Breast epithelium (tissue), 4 donors: ENCODE data around the gene RPS6KA3. TPM values are rescaled to one million over a fixed set of nuclear protein-coding genes. Genes with fewer than 3 reads are reported as not detected.
A peak's percentile ranks its signal among the peaks of the same experiment; 100 is the strongest.

Source experiments
- DNase-seq, 2 donors: peaks; one replicate each; pipeline ENCODE4 v3.0.0-alpha.2; 2019; ENCODE audit warnings: low spot score in 2 of 2
- H3K27ac ChIP-seq, 2 donors: fragments of 200-600 bp; sonication (generic) in 1 of 2; one replicate each; pipeline ENCODE4 v1.5.1; 2016 to 2019; ENCODE audit warnings: mild to moderate bottlenecking in 1 of 2
- H3K27me3 ChIP-seq, 2 donors: fragments of 200-600 bp; sonication (generic) in 1 of 2; one replicate each; pipeline versions ENCODE4 v1.5.1 to v1.6.0; 2017 to 2019; ENCODE audit warnings: control low read depth in 1 of 2, mild to moderate bottlenecking in 1 of 2
- H3K36me3 ChIP-seq: fragments of 200-600 bp; one replicate; pipeline ENCODE4 v1.5.1; 2019
- H3K4me1 ChIP-seq, 2 donors: fragments of 200-600 bp; sonication (generic); one replicate each; pipeline ENCODE4 v1.5.1; 2016 to 2019; ENCODE audit warnings: control low read depth in 1 of 2
- H3K4me3 ChIP-seq, 3 donors: fragments of 200-600 bp; sonication (generic); 1 replicate in 2 of 3; 2 replicates in 1 of 3; pipeline ENCODE4 v1.5.1; 2016 to 2019; ENCODE audit warnings: mild to moderate bottlenecking in 3 of 3, moderate library complexity in 2 of 3
- H3K9me3 ChIP-seq, 2 donors: fragments of 200-600 bp; sonication (generic) in 1 of 2; one replicate each; pipeline ENCODE4 v1.5.1; 2016 to 2019; ENCODE audit warnings: control low read depth in 1 of 2
- CTCF ChIP-seq, 3 donors: fragments of 450-650 bp; IDR thresholded peaks; one replicate each; pipeline ENCODE4 v1.5.1; 2016 to 2017; ENCODE audit warnings: antibody characterized with exemption in 3 of 3, mild to moderate bottlenecking in 3 of 3, moderate library complexity in 3 of 3
- POLR2A ChIP-seq: fragments of 450-650 bp; IDR thresholded peaks from one replicate; pipeline ENCODE4 v1.6.1; 2016; ENCODE audit warnings: antibody characterized with exemption, mild to moderate bottlenecking, moderate library complexity
- POLR2AphosphoS5 ChIP-seq, 3 donors: sonication (generic); formaldehyde crosslinking; IDR thresholded peaks; one replicate each; pipeline ENCODE4 v1.6.1; 2017; ENCODE audit warnings: antibody characterized with exemption in 3 of 3
- intact Hi-C: fragments of 100-400 bp; cut with DNase I; formaldehyde crosslinking; loops from one replicate; pipeline ENCODE4 v1.15.1; 2023; ENCODE audit warnings: low total_unique reads
- total RNA-seq, 3 donors: library from RNA; depleted of rRNA; stranded (reverse); fragments of >200 nt; gene quantifications; one replicate each; pipeline ENCODE4 v1.1.0, GENCODE V29; 2016

Gene RPS6KA3
- total RNA-seq, 3 donors from 2014 or later = 35.7 to 41.0 (median 37.0) TPM

GRCh38 chrX:20116577-20117240, 150.0 kb downstream of the RPS6KA3 start, which contains the start of gene MAP7D2:
MAP7D2 (minus strand) TSS chrX:20116907; CDS start chrX:20116879, 28 bp downstream.
- Histone ChIP-seq H3K4me1 (no peaks in the 10 kb centered on the region), H3K36me3 (no peaks in the 10 kb centered on the region), H3K4me3 (peak within 1 kb of the TSS; percentile 3 to 58 (median 34)), H3K27ac (no peak within 1 kb of the TSS), H3K9me3 (no peaks in the 10 kb centered on the region), H3K27me3 (peaks cover 3 to 31% of the 10 kb centered on the region in 2 donors)
- DNase-seq = no peak
- intact Hi-C loops = no loop called here
- TF ChIP-seq CTCF (IDR thresholded peaks at IDR 0.05) = no peak
- no peak for TF ChIP-seq POLR2A
- no peak for TF ChIP-seq POLR2AphosphoS5 (IDR thresholded peaks at IDR 0.05)

- no peak for TF ChIP-seq POLR2AphosphoS5 (IDR thresholded peaks at IDR 0.05)
- TF ChIP-seq POLR2A = no peak
- no peak for TF ChIP-seq CTCF (IDR thresholded peaks at IDR 0.05)
- Histone ChIP-seq H3K9me3 (no peaks in the 10 kb centered on the region), H3K4me1 (no peaks in the 10 kb centered on the region), H3K36me3 (no peaks in the 10 kb centered on the region), H3K27me3 (peaks cover 3 to 31% of the 10 kb centered on the region in 2 donors), H3K4me3 (peak overlapping the region in 2 of 3 donors; percentile 34 to 58), H3K27ac (no peak overlapping the region)
- DNase-seq = no peak
- intact Hi-C loops = no loop called here
Observed at GRCh38 chrX:20116087-20116576, 150.6 kb downstream of the RPS6KA3 start.

GRCh38 chrX:20112022-20112774, 154.5 kb downstream of the RPS6KA3 start:
- H3K4me3 ChIP-seq = no peak overlapping the region
- H3K27ac ChIP-seq = no peak overlapping the region
- H3K4me1 ChIP-seq = no peaks in the 10 kb centered on the region
- no peak for DNase-seq
- no peaks in the 10 kb centered on the region for H3K9me3 ChIP-seq
- intact Hi-C loops = no loop called here
- H3K27me3 ChIP-seq = peaks cover 3 to 36% of the 10 kb centered on the region in 2 donors
- TF ChIP-seq POLR2A (no peak), CTCF (IDR thresholded peaks at IDR 0.05) (no peak), POLR2AphosphoS5 (IDR thresholded peaks at IDR 0.05) (no peak)
- H3K36me3 ChIP-seq = no peaks in the 10 kb centered on the region

GRCh38 chrX:20111271-20111670, 155.4 kb downstream of the RPS6KA3 start:
- peaks cover 3 to 26% of the 10 kb centered on the region in 2 donors for H3K27me3 ChIP-seq
- DNase-seq = no peak
- TF ChIP-seq CTCF (IDR thresholded peaks at IDR 0.05) (no peak), POLR2A (no peak), POLR2AphosphoS5 (IDR thresholded peaks at IDR 0.05) (no peak)
- H3K4me3 ChIP-seq = no peak overlapping the region
- intact Hi-C loops = no loop called here
- no peak overlapping the region for H3K27ac ChIP-seq
- no peaks in the 10 kb centered on the region for H3K4me1 ChIP-seq
- no peaks in the 10 kb centered on the region for H3K36me3 ChIP-seq
- H3K9me3 ChIP-seq = no peaks in the 10 kb centered on the region
